Limb (tissue), 2 donors: ENCODE results near the gene NEIL1.
A peak's percentile ranks its signal among the peaks of the same experiment; 100 is the strongest.

Experiments used
- DNase-seq, 2 donors: peaks; one replicate each; pipeline ENCODE4 v3.0.0-alpha.2; 2016; ENCODE audit errors: extremely low spot score in 2 of 2

Gene NEIL1

DNA sequence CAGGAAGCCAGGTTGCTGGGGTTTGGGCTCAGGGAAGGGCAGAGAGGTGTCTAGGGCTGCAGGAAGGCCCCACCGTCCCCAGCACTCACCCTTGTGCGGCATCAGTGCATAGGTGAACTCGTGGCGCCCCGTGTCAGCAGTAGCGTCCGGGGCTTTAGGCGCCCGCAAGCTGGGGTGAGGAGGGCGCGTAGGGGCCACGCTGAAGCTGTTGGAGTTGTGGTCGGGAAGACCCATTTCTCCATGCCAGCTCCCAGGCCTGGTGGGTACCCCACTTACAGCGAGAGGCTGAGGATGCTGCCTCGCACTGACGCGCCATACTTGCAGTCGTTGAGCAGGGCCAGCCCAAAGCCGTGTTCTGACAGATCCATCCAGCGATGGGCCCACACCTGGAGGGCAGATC, 9.7 kb downstream of the NEIL1 start:
- no peak for DNase-seq

- DNase-seq, result no peak
Observed at GRCh38 chr15:75357976-75358673, 11.3 kb downstream of the NEIL1 start.

DNA sequence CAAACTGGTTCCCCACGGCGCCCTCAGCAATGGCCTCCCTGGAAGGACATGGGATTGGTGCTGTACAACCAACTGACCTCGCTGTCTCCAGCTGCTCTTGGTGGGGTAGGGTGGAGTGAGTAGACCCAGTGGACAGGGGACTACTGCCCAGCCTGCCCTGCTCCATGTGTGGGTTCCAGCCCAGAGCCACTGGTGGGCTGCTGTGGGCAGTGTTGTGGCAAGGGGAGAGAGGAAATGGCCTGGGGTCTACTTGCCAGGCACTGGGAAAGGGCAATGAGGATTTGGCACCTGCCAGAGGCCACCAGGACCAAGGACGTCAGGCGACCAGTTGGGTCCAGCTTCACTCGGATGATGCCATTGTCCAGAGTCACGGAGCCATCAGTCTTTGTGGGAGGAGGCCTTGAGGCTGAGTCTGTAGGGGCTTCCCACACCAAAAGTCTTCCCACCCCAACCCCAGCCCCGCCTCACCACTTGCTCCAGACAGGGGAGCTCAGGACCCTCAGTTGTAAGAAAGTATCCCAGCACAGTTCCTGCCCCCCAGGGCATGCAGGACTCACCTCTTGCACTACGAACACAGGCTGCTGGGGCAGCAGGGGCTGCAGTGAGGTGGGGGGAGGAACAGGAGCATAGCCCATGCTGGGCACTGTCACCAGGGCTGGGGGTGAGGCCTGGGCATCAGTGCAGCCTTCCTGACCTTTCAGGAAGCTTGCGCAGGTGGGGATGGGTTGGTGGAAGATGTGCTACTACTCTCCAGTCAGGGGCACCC, 12.1 kb downstream of the NEIL1 start:
- DNase-seq, result no peak

- DNase-seq, result no peak
Observed at GRCh38 chr15:75359537-75360250, 12.9 kb downstream of the NEIL1 start.

GRCh38 chr15:75360391-75360790, 13.6 kb downstream of the NEIL1 start:
- DNase-seq, result no peak

- DNase-seq, result no peak
Observed at GRCh38 chr15:75360856-75361255, 14.0 kb downstream of the NEIL1 start.

DNA sequence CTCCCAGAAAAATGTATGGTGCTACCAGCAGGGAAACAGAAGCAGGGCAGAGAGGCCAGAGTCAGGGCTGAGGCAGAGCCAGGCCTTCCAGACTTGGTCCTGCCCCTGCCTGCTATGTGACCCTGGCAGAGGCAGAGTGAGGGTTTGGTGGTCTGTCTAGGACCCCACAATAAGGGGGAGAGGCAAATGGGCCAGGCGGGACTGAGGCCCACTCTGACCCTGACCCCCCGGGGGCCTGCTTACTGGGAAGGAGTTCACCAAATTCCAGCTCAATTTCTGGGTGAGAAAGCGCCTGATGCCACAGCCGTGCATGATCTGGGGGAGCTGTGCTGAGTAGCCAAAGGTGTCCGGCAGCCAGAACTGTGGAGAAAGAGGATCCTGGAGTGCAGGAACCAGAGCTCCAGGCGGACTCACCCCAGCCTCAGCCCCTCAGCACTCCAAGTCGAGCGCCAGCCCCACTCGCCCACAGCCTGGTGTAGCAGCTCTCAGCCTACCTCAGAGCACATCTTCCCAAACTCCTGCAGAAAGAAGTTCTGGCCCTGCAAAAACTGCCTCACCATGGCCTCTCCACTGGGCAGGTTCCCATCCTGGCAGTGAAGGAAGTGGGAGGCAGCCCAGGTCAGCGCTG, 14.6 kb downstream of the NEIL1 start:
- no peak for DNase-seq

GRCh38 chr15:75361989-75362641, 15.3 kb downstream of the NEIL1 start:
- no peak for DNase-seq

DNA sequence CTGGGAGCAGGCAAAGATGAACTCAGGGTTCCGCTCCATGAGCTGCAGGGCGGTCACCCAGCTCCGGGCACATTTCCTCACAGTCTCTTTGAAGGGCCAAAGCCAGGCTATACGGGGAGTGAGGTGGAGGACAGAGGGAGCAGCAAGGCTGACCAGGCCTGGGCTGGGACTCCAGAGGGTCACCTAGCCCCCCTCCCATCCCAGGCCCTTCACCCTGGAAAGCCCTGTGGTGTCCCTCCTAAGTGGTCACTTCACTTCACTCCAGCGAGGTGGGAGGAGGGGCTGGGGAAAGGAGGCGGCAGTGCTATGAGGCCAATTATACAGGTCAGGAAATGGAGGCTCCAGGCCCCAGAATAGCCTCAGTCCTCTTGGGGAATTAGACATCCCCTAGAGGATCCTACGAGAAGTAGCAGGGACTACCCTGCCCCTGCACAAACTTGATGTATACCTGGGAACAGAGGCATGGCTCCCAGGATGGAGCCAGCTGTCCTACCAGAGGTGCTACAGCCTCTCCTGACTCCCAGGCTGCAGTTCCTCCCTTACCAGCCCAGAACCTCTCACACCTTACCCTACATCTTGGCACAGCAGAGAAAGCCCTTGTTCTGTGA, 15.9 kb downstream of the NEIL1 start:
- no peak for DNase-seq

DNA sequence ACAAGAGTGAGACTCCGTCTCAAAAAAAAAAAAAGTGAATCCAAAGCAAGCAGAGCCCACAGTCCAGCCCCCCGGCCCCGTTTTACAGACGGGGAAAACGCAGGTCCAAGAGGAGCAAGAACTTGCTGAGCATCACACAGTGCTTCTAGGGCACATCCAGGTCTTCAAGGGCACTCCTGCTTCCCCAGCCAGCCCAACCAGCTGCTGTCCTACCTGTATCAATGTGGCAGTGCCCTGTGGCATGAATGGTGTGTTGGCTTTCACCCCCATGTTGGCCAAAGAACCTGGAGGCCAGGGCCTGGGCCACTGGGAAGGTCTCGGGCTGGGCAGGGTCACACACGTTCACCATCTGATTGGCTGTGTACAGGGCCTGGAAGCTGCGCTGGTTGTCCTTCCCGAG, 16.9 kb downstream of the NEIL1 start:
- DNase-seq, result no peak

DNA sequence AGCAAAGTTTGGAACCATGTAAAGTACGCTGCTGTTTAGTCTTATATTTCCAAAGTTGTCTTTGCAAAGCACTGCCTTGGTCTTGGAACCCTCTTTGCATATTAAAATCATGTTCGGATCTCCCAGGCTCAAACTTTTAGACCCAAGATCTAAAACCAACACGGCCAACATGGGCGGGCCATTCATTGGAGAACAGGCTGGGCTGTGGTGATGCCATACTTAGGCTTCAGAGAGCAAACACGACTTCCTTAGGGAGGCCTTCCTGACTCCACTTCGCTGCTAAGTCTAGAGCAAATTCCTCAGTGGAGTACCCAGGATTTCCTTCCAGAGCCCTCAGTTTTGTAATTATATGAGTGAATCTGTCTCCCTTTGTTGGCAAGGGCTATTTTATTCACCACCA, 18.0 kb downstream of the NEIL1 start:
- DNase-seq, result no peak

- no peak for DNase-seq
Observed at GRCh38 chr15:75366163-75366562, 19.3 kb downstream of the NEIL1 start.

DNA sequence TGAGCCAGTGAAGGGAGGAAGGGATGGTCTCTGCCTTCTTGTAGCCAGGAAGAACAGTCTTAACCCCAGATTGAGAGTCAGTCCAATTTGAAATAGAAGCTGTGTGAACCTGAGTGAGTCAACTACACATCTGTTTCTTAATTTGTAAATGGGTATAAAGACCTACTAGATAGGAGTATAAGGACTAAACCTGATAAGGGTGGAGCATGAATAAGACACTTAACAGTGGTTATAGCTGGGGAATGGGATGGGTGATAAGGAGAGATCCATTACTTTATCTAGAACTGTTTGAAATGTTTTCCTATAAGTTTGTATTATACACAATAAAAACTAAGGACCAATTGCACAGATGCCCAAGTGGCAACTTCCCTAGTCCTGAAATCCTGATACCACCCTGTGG, 20.2 kb downstream of the NEIL1 start:
- no peak for DNase-seq

DNA sequence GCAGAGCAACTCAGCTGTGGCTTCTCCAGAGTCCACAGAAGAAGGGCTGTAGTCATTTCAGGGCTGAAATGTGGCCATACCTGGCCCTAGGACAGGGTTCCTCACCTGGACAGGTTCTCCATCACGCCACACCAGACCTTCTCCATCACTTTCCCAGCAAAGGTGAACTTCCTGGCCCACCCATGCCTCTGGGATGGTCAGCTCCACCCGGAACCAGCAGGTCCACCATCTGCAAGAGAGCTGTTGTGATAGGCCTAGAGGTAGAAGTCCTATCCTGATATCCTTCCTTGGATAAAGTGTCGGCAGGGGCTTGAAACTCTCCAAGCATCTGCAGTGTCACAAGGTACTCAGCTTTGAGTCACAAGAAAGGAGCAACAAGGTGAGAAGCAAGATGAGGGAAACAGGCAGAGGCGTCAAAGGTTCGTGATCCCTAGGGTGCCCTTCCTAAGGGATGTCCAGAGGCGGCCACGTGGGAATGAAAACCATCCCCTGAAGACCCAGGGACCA, 20.6 kb downstream of the NEIL1 start:
- no peak for DNase-seq

DNA sequence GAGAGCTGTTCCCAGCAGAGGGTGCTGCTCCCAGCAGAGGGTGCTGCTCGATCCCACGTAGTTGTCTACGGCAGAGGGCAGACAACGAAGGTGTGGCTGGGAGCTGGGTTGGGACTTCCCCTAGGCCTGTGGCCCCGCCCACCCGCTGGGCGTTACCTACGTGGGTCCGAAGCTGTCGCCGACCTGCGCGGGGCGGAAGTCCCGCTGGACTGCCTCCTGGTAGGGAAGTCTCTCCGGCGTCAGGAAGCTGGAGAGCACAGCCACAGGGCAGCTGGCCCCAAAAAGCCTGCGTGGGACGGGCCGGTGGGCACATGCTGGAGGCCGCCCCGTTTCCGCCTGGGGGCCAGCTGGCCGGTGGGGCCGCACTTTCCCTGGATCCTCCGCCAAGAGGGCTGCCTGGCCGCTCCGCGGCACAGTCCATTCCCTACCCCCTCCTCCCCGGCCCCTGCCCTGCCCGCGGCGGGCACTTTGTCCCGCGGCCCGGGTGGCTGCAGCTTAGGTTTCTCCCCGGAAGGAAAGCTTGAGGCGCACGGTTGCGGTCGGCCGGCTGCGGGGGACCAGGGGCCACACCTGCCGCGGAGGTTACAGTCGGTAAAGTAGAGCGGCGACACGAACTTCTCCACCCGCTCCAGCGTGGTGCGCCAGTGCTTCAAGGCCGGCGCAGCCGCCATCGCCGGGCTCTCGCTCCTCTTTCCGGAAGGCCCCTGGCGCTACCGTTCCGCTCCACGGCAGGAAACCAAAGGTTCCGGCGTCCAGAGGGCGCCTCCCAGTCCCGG, 21.3 kb downstream of the NEIL1 start, which contains the start of gene MAN2C1:
MAN2C1 (minus strand) TSS at position 695 of the 776 bp plus-strand sequence; CDS start at position 671, 24 bp downstream.
- peak; percentile 93 to 94 for DNase-seq

DNA sequence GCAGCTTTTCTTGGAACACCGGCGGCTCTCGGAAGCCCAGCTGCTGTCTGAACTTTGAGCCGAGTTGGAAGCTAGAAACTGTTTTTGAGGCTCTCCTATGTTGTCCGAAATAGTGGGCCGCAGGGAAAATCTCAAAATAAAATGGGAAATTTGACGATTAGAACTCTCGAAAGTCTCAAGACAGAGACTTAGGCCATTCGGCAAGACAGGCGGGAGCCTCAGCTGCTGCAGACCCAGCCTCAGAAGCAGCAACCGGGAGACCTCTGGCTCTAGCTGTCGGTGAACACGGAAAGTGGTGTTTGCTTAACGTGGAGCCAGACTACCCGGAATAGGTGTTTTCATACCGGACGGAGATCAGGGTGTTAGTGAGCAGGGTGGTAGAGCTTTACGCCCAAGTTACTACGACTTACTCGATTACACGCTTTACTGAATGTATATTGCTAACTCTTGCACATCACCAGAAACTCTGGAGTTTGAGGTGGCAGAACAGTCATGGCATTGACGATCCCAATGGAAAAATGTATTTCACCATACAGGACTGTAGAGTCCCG, 21.9 kb downstream of the NEIL1 start:
- no peak for DNase-seq

DNA sequence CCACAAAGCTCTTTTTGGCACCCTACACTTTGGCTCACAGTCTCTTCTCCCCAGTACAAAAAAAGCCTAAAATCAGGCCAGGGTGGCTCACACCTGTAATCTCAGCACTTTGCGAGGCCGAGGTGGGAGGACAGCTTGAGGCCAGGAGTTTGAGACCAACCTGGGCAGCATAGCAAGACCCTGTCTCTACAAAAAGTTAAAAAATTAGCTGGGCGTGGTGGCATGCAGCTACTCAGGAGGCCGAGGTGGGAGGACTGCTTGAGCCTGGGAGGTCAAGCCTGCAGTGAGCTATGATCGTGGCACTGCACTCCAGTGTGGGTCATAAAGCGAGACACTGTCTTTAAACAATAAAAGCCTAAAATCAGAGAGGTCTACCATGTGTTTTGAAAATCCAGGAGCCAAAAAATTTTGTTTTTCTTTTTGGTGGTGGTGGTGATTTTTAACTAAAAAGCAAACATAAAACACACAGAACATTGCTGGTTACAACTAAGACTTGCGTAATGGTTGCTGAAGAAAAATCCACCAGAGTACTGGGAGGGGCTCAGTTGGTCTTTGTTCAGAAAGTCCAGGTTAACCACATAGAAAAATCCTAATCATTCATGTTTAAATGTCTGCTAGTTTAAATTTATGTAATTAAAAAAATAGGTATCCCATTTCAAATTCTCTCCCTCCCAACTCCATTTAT, 23.2 kb downstream of the NEIL1 start:
- DNase-seq, result no peak

DNA sequence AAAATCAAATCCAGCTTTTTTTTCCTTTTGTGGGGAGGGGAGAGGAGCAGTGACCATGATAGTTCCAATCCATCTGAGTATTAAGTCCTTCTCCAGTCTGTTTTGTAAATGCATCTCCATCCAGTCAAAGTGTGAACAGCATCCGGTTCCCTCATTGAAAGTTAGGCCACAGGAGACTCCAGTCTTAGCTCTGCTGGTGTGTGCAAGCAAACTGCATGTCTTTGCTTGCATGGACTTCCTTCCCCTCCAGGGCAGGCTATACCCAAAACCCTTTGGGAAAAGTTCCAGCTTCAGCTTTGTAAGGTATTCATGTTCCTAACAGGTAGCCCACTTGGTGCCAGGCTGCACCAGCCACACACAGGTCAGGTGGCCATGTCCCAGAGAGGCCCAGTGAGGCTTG, 24.6 kb downstream of the NEIL1 start:
- no peak for DNase-seq
